K562 (cell line): ENCODE measurements around the gene RAB26. TPM values are rescaled to one million over a fixed set of nuclear protein-coding genes. Genes with fewer than 3 reads are reported as not detected.

Source experiments
- E2F4 ChIP-seq: sonication (generic); formaldehyde crosslinking; IDR thresholded peaks from 2 replicates; pipeline ENCODE4 v1.8.0; 2022; ENCODE audit warnings: mild to moderate bottlenecking, low read depth, missing genetic modification reagents
- GMEB1 ChIP-seq: fragments of 250-450 bp; sonication (Bioruptor Pico); IDR thresholded peaks from 2 replicates; pipeline ENCODE4 v1.4.0; 2020; ENCODE audit warnings: mild to moderate bottlenecking
- MCM2 ChIP-seq: fragments of 450-650 bp; IDR thresholded peaks from 2 replicates; pipeline ENCODE4 v1.6.1; 2017; ENCODE audit warnings: low read depth, mild to moderate bottlenecking
- NFE2L1 ChIP-seq: fragments of 450-650 bp; IDR thresholded peaks from 2 replicates; pipeline ENCODE4 v1.6.1; 2016; ENCODE audit warnings: missing genetic modification characterization, low read depth, mild to moderate bottlenecking, missing compliant biosample characterization, moderate library complexity, borderline replicate concordance
- PATZ1 ChIP-seq: fragments of 250-450 bp; sonication (Bioruptor Pico); IDR thresholded peaks from 2 replicates; pipeline ENCODE4 v1.5.0; 2020; ENCODE audit warnings: mild to moderate bottlenecking, borderline replicate concordance
- RBM34 ChIP-seq: fragments of 200-400 bp; formaldehyde crosslinking; IDR thresholded peaks from 2 replicates; pipeline ENCODE4 v1.6.1; 2018; ENCODE audit warnings: low read length, borderline replicate concordance; ENCODE audit not compliant: insufficient read depth
- RBM39 ChIP-seq: fragments of 200-400 bp; formaldehyde crosslinking; optimal IDR thresholded peaks from 2 replicates; pipeline ENCODE3; 2018; ENCODE audit warnings: low read depth, low read length
- RNF2 ChIP-seq: sonication (generic); IDR thresholded peaks from 2 replicates; pipeline ENCODE4 v1.6.1; 2016
- SMAD1 ChIP-seq: fragments of 150-350 bp; IDR thresholded peaks from 2 replicates; pipeline ENCODE4 v1.6.1; 2014; ENCODE audit warnings: low read length, low read depth; ENCODE audit not compliant: partially characterized antibody
- SP2 ChIP-seq: IDR thresholded peaks from 2 replicates; pipeline ENCODE4 v1.6.1; 2011; ENCODE audit warnings: mild to moderate bottlenecking, low read depth, low read length, moderate library complexity; ENCODE audit not compliant: poor library complexity, severe bottlenecking; ENCODE audit errors: extremely low read depth
- TAF15 ChIP-seq: fragments of 200-400 bp; formaldehyde crosslinking; IDR thresholded peaks from 2 replicates; pipeline ENCODE4 v1.6.1; 2017; ENCODE audit warnings: mild to moderate bottlenecking, low read depth, low read length, moderate library complexity
- TSC22D4 ChIP-seq: fragments of 450-650 bp; IDR thresholded peaks from 2 replicates; pipeline ENCODE4 v1.6.1; 2016; ENCODE audit warnings: missing genetic modification characterization, missing biosample characterization, control low read depth
- YBX1 ChIP-seq: fragments of 450-650 bp; IDR thresholded peaks from 2 replicates; pipeline ENCODE4 v1.7.1; 2016; ENCODE audit warnings: mild to moderate bottlenecking
- ZFP91 ChIP-seq: sonication (generic); formaldehyde crosslinking; IDR thresholded peaks from 2 replicates; pipeline ENCODE4 v1.8.0; 2022; ENCODE audit warnings: mild to moderate bottlenecking, missing genetic modification reagents
- ZKSCAN8 ChIP-seq: fragments of 200-800 bp; sonication (Bioruptor generic); IDR thresholded peaks from 2 replicates; pipeline ENCODE4 v1.6.1; 2016; ENCODE audit warnings: missing genetic modification characterization, missing compliant biosample characterization
- ZNF165 ChIP-seq: fragments of 250-450 bp; sonication (Bioruptor Pico); IDR thresholded peaks from 2 replicates; pipeline ENCODE4 v1.4.0; 2020; ENCODE audit warnings: borderline replicate concordance
- ZNF3 ChIP-seq: fragments of 250-450 bp; sonication (Bioruptor Pico); IDR thresholded peaks from 2 replicates; pipeline ENCODE4 v1.5.0; 2021; ENCODE audit warnings: mild to moderate bottlenecking, moderate library complexity
- ZNF41 ChIP-seq: fragments of 250-450 bp; sonication (Bioruptor Pico); conservative IDR thresholded peaks from 2 replicates; pipeline ENCODE4 v1.4.0; 2020; ENCODE audit warnings: mild to moderate bottlenecking
- ZNF586 ChIP-seq: fragments of 450-650 bp; formaldehyde crosslinking; conservative IDR thresholded peaks from 2 replicates; pipeline ENCODE4 v1.4.0; 2020; ENCODE audit warnings: mild to moderate bottlenecking, moderate library complexity
- polyA plus RNA-seq, 8 experiments: library from polyadenylated mRNA; depleted of rRNA in 4 of 8; stranded (reverse) in 5 of 8; unstranded in 3 of 8; fragments of >200 nt; fragmentation: Nextera tagmentation in 2 of 8; fragmentation: Illumina TruSeq in 1 of 8; extraction: Ambion mirVana in 2 of 8; extraction: Trizol in 1 of 8; gene quantifications; 2 replicates each; pipeline versions ENCODE4 v1.2.1 to v1.2.3, GENCODE V29; 2011 to 2014; ENCODE audit warnings: inconsistent platforms in 1 of 8, missing spikeins in 1 of 8
- total RNA-seq, 7 experiments: library from RNA; depleted of rRNA in 6 of 7; stranded (reverse); fragments of >200 nt in 6 of 7; fragmentation: Illumina TruSeq in 2 of 7; extraction: Trizol in 2 of 7; gene quantifications; 2 replicates each; pipeline versions ENCODE4 v1.2.1 to v1.2.3, GENCODE V29; 2011 to 2021; ENCODE audit warnings: low replicate concordance in 1 of 7

RAB26 gene
- total and polyA plus RNA-seq, 9 of the 15 experiments (the other 6 are each of a cell fraction or from before 2014, with no cell fraction given), result 0.25 to 6.1 (median 2.1) TPM

GRCh38 chr16:2152695-2153506 lies 4.5 kb downstream of the RAB26 start (continued):
- TF ChIP-seq RBM34, result no peak
- no peak for TF ChIP-seq TSC22D4
- no peak for TF ChIP-seq GMEB1 (CRISPR knock-in tag)
- no peak for TF ChIP-seq NFE2L1
- TF ChIP-seq E2F4 (CRISPR knock-in tag), result no peak
- TF ChIP-seq ZNF41 (CRISPR knock-in tag), result no peak
- no peak; the same call in 1 of the 2 replicates for TF ChIP-seq ZNF586 (CRISPR knock-in tag)
- TF ChIP-seq ZKSCAN8 (CRISPR knock-in tag), result no peak
- TF ChIP-seq TAF15, result 0 out of 2 replicates have a peak, but pooled peaks have one; percentile 80
- no peak for TF ChIP-seq ZNF165 (CRISPR knock-in tag)
- no peak for TF ChIP-seq RBM39
- peak; percentile 4 for TF ChIP-seq SMAD1
- TF ChIP-seq RNF2, result peak; percentile 30; the same call in 1 of the 2 replicates
- 0 out of 2 replicates have a peak, but pooled peaks have one; percentile 43 for TF ChIP-seq ZFP91 (CRISPR knock-in tag)
- TF ChIP-seq YBX1, result no peak
- peak; percentile 40 for TF ChIP-seq SP2
- no peak for TF ChIP-seq ZNF3 (CRISPR knock-in tag)
- no peak for TF ChIP-seq PATZ1
- TF ChIP-seq MCM2, result no peak
